Kidney (tissue), 14 donors: ENCODE results near the gene VSIG10. TPM values are rescaled to one million over a fixed set of nuclear protein-coding genes. Genes with fewer than 3 reads are reported as not detected.

Experiments used
- DNase-seq, 5 donors: peaks; one replicate each; pipeline ENCODE4 v3.0.0-alpha.2; 2013 to 2020
- FAIRE-seq: peaks from 2 replicates; lab custom pipeline; 2012; peaks lifted over from hg19 to GRCh38; lab: Jason Lieb, UNC
- H3K27ac ChIP-seq, 2 donors: one replicate each; pipeline ENCODE4 v1.7.0; 2013; ENCODE audit warnings: low read depth in 2 of 2, low read length in 2 of 2, inconsistent platforms in 1 of 2
- H3K27me3 ChIP-seq: one replicate; pipeline ENCODE4 v1.7.1; 2013; ENCODE audit warnings: low read length, inconsistent platforms; ENCODE audit not compliant: control insufficient read depth, insufficient read depth
- H3K36me3 ChIP-seq, 3 donors: one replicate each; pipeline versions ENCODE4 v1.7.0 to v1.7.1; 2013; ENCODE audit warnings: low read length in 3 of 3, control low read depth in 1 of 3, inconsistent platforms in 1 of 3; ENCODE audit not compliant: insufficient read depth in 3 of 3, control insufficient read depth in 2 of 3
- H3K4me1 ChIP-seq, 3 donors: one replicate each; pipeline versions ENCODE4 v1.7.0 to v1.7.1; 2013; ENCODE audit warnings: low read length in 3 of 3, inconsistent platforms in 1 of 3, low read depth in 1 of 3; ENCODE audit not compliant: control insufficient read depth in 2 of 3, insufficient read depth in 2 of 3
- H3K4me3 ChIP-seq, 3 donors: one replicate each; pipeline versions ENCODE4 v1.7.0 to v1.8.1; 2013; ENCODE audit warnings: low read length in 3 of 3, control low read depth in 1 of 3, inconsistent platforms in 1 of 3
- H3K9ac ChIP-seq, 3 donors: one replicate each; pipeline versions ENCODE4 v1.7.0 to v1.7.1; 2013; ENCODE audit warnings: low read length in 3 of 3, control low read depth in 1 of 3, inconsistent platforms in 1 of 3
- H3K9me3 ChIP-seq, 3 donors: one replicate each; pipeline versions ENCODE4 v1.7.0 to v1.7.1; 2013; ENCODE audit warnings: low read length in 3 of 3, control low read depth in 1 of 3, inconsistent platforms in 1 of 3; ENCODE audit not compliant: control insufficient read depth in 2 of 3, insufficient read depth in 1 of 3
- CTCF ChIP-seq: IDR thresholded peaks from 3 replicates; pipeline ENCODE4 v1.5.1; 2012; ENCODE audit warnings: mild to moderate bottlenecking, moderate library complexity, borderline replicate concordance; ENCODE audit not compliant: insufficient read depth; ENCODE audit errors: extremely low read depth
- intact Hi-C: fragments of 100-400 bp; cut with DNase I; formaldehyde crosslinking; loops from one replicate; pipeline ENCODE4 v1.11.1; 2022
- polyA plus RNA-seq: library from polyadenylated mRNA; stranded (reverse); fragments of 350-450 nt; fragmentation: Illumina TruSeq; extraction: RNeasy Lipid Tissue Mini Kit (QIAGEN cat#74804); gene quantifications from one replicate; pipeline ENCODE4 v1.2.3, GENCODE V29; 2014; ENCODE audit warnings: low read depth, low replicate concordance; ENCODE audit not compliant: insufficient read depth
- total RNA-seq: library from RNA; stranded (reverse); fragmentation: NEBNext Ultra II Directional; extraction: Animal tissue kit (Norgen Biotek cat#: 25700); gene quantifications from one replicate; pipeline ENCODE4 v1.2.1, GENCODE V29; 2021
- donor health status: control.
- donor health status: control.
- donor health status: control.
- donor health status: control.
- donor health status: control.
- donor health status: DM: yes; HTN: yes; CAD: no.
- donor health status: Normal renal cell carcinoma (clear cell type).

VSIG10 gene
- total and polyA plus RNA-seq, 2 donors from 2014 or later = 15.8 to 26.1 TPM

- TF ChIP-seq CTCF = no peak
- intact Hi-C loops = no loop called here
- FAIRE-seq (no peak), DNase-seq (peak in 1 of 5 donors; percentile 86)
- Histone ChIP-seq H3K4me1 (peaks cover 0 to 4% (median under 1%) of the 10 kb centered on the region in 3 donors), H3K9me3 (no peaks in the 10 kb centered on the region), H3K4me3 (no peak overlapping the region), H3K27ac (peak overlapping the region; percentile 71 to 83), H3K36me3 (no peaks in the 10 kb centered on the region), H3K9ac (peak overlapping the region in 1 of 3 donors; percentile 61), H3K27me3 (no peaks in the 10 kb centered on the region)
These were observed 22.4 kb upstream of the VSIG10 start for GRCh38 chr12:118126119-118126757.

GRCh38 chr12:118125743-118126118 lies 21.9 kb upstream of the VSIG10 start:
- Histone ChIP-seq H3K9ac (no peak overlapping the region), H3K27ac (peak overlapping the region; percentile 71 to 83), H3K36me3 (no peaks in the 10 kb centered on the region), H3K4me1 (peaks cover 0 to 4% (median 4%) of the 10 kb centered on the region in 3 donors), H3K27me3 (no peaks in the 10 kb centered on the region), H3K9me3 (no peaks in the 10 kb centered on the region), H3K4me3 (no peak overlapping the region)
- FAIRE-seq (no peak), DNase-seq (no peak)
- TF ChIP-seq CTCF = no peak
- intact Hi-C loops = no loop called here

GRCh38 chr12:118124333-118124874 lies 20.6 kb upstream of the VSIG10 start:
- no peaks in the 10 kb centered on the region for H3K27me3 ChIP-seq
- TF ChIP-seq CTCF = no peak
- DNase-seq = peak in 1 of 5 donors; percentile 22
- no peak overlapping the region for H3K4me3 ChIP-seq
- H3K9me3 ChIP-seq = no peaks in the 10 kb centered on the region
- H3K9ac ChIP-seq = no peak overlapping the region
- no peak overlapping the region for H3K27ac ChIP-seq
- no peak for FAIRE-seq
- H3K36me3 ChIP-seq = no peaks in the 10 kb centered on the region
- peaks cover 0 to 4% (median 4%) of the 10 kb centered on the region in 3 donors for H3K4me1 ChIP-seq
- intact Hi-C loops = no loop called here

- no peak overlapping the region for H3K27ac ChIP-seq
- peaks cover 0 to 4% (median 4%) of the 10 kb centered on the region in 3 donors for H3K4me1 ChIP-seq
- no peak overlapping the region for H3K4me3 ChIP-seq
- no peaks in the 10 kb centered on the region for H3K36me3 ChIP-seq
- TF ChIP-seq CTCF = no peak
- no peaks in the 10 kb centered on the region for H3K9me3 ChIP-seq
- DNase-seq (peak in 1 of 5 donors; percentile 39), FAIRE-seq (no peak)
- H3K9ac ChIP-seq = no peak overlapping the region
- H3K27me3 ChIP-seq = no peaks in the 10 kb centered on the region
- intact Hi-C loops = no loop called here
These were observed 18.5 kb upstream of the VSIG10 start for GRCh38 chr12:118122264-118122663.
